Cardiac muscle cell (in vitro differentiated cells and primary cell): Measurements from ENCODE around the gene TGFB1. TPM values are rescaled to one million over a fixed set of nuclear protein-coding genes. Genes with fewer than 3 reads are reported as not detected.
A peak's percentile ranks its signal among the peaks of the same experiment; 100 is the strongest.

Experiments used
- DNase-seq, 2 donors: peaks; one replicate each; pipeline versions ENCODE4 v3.0.0 to v3.0.0-alpha.2; 2010 to 2017; ENCODE audit warnings: low read depth in 1 of 2, low spot score in 1 of 2
- H3K27ac ChIP-seq: fragments of 200-600 bp; sonication (generic); 2 replicates; pipeline ENCODE4 v1.5.1; 2016
- H3K27me3 ChIP-seq: fragments of 200-600 bp; sonication (generic); 2 replicates; pipeline ENCODE4 v1.6.0; 2016; ENCODE audit warnings: control low read depth
- H3K36me3 ChIP-seq: fragments of 200-600 bp; sonication (generic); 2 replicates; pipeline ENCODE4 v1.5.1; 2016; ENCODE audit warnings: control low read depth
- H3K4me1 ChIP-seq: fragments of 200-600 bp; sonication (generic); 2 replicates; pipeline ENCODE4 v1.8.1; 2017; ENCODE audit warnings: low read depth, mild to moderate bottlenecking, mixed run types
- H3K4me3 ChIP-seq: fragments of 200-600 bp; sonication (generic); 2 replicates; pipeline ENCODE4 v1.5.1; 2016; ENCODE audit warnings: mild to moderate bottlenecking
- H3K9me3 ChIP-seq: fragments of 200-600 bp; sonication (generic); 2 replicates; pipeline ENCODE4 v1.5.1; 2017; ENCODE audit warnings: low read depth, mild to moderate bottlenecking, control low read depth
- polyA plus RNA-seq: library from polyadenylated mRNA; unstranded; fragments of >200 nt; fragmentation: Nextera tagmentation; extraction: Ambion mirVana; gene quantifications from 2 replicates; pipeline ENCODE4 v1.2.1, GENCODE V29; 2016
- total RNA-seq: library from RNA; depleted of rRNA; stranded (reverse); fragments of >200 nt; gene quantifications from 2 replicates; pipeline ENCODE4 v1.2.3, GENCODE V29; 2016
- TF ChIP-seq, protein P1 (sequence below): IDR thresholded peaks from 2 replicates; pipeline ENCODE4 v1.5.1; 2012; ENCODE audit warnings: low read depth, mild to moderate bottlenecking, low read length

Gene TGFB1
- total and polyA plus RNA-seq, 2 experiments from 2014 or later, result 32.6 to 34.8 TPM

DNA sequence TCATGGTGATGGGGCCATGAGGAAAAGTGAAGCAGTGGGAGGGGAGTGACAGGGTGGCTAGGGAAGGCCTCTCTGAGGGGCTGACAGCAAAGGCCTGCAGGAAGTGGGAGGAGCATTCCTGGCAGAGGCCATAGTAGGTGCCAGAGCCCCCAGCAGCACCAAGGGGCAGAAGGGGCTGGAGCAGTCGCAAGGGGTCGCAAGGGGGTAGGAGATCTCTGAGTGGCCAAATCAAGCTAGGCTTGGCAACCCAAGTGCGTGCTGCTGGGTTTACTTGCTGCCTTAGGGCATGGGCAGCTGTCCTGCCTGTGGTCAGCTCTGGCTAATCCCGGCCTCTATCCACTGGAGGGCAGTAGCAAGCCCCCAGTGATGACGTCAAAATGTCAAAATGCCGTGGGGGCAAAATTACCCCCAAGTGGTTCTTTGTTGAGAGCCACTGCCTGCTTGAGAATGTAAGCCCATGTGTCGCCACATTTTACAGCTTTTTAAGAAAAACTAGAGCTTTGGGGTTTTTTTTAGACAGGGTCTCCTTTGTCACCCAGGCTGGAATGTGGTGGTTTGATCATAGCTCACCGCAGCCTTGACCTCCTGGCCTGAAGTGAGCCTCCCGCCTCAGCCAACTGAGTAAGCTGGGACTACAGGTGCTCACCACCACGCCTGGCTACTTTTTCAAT, 32.0 kb downstream of the TGFB1 start:
- Histone ChIP-seq H3K36me3 (peaks cover 12% of the 10 kb centered on the region), H3K4me3 (no peak overlapping the region), H3K4me1 (peaks cover 36% of the 10 kb centered on the region), H3K27me3 (no peaks in the 10 kb centered on the region), H3K9me3 (no peaks in the 10 kb centered on the region), H3K27ac (peak overlapping the region; percentile 84)
- TF ChIP-seq, protein P1, sequence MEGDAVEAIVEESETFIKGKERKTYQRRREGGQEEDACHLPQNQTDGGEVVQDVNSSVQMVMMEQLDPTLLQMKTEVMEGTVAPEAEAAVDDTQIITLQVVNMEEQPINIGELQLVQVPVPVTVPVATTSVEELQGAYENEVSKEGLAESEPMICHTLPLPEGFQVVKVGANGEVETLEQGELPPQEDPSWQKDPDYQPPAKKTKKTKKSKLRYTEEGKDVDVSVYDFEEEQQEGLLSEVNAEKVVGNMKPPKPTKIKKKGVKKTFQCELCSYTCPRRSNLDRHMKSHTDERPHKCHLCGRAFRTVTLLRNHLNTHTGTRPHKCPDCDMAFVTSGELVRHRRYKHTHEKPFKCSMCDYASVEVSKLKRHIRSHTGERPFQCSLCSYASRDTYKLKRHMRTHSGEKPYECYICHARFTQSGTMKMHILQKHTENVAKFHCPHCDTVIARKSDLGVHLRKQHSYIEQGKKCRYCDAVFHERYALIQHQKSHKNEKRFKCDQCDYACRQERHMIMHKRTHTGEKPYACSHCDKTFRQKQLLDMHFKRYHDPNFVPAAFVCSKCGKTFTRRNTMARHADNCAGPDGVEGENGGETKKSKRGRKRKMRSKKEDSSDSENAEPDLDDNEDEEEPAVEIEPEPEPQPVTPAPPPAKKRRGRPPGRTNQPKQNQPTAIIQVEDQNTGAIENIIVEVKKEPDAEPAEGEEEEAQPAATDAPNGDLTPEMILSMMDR, result peak; percentile 82
- DNase-seq, result peak; percentile 66 to 85

DNA sequence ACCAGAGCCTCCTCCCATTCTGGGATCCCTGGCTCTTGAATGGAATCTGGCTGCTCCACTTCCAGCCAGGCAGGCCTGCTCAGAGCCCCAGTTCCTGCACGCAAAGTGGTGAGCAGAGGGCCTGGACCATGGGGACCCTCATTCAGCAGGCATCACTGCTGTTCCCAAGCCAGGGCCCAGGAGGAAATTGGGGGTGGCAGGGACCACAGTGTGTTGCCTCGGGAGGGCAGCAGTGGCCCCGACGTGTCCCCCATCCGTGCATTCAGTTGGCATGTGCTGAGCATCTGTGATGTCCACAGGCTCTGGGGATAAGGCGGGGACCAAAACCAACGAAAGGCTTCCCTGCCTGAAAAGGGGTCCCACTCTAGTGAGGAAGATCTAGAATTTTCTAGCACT, 32.5 kb downstream of the TGFB1 start:
- peaks cover 17% of the 10 kb centered on the region for H3K36me3 ChIP-seq
- no peak for DNase-seq
- TF ChIP-seq, protein P1, result no peak
- no peaks in the 10 kb centered on the region for H3K27me3 ChIP-seq
- H3K27ac ChIP-seq, result peak overlapping the region; percentile 15
- no peaks in the 10 kb centered on the region for H3K9me3 ChIP-seq
- peaks cover 34% of the 10 kb centered on the region for H3K4me1 ChIP-seq
- H3K4me3 ChIP-seq, result no peak overlapping the region

DNA sequence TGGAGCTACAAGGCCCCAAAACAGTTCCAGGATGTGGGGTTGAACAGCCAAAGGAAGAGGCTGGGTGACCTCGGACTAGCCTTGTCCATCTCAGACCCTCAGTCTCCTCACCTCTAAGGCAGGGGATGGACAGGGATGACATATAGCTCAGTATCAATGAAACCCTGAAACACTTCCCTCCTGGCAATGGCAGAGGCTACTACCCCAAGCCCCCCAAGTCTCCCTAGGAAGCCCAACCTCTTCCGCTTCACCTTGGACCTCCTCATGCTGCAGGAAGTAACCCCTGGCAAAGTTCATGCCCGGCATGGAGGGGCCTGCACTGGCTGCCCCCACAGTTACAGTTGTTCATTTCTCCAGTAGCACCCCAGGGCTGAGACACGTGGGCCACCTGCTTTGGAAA, 33.2 kb downstream of the TGFB1 start:
- H3K4me1 ChIP-seq, result peaks cover 28% of the 10 kb centered on the region
- H3K36me3 ChIP-seq, result peaks cover 19% of the 10 kb centered on the region
- no peaks in the 10 kb centered on the region for H3K9me3 ChIP-seq
- no peaks in the 10 kb centered on the region for H3K27me3 ChIP-seq
- H3K4me3 ChIP-seq, result no peak overlapping the region
- TF ChIP-seq, protein P1, result no peak
- peak overlapping the region; percentile 15 for H3K27ac ChIP-seq
- DNase-seq, result no peak

DNA sequence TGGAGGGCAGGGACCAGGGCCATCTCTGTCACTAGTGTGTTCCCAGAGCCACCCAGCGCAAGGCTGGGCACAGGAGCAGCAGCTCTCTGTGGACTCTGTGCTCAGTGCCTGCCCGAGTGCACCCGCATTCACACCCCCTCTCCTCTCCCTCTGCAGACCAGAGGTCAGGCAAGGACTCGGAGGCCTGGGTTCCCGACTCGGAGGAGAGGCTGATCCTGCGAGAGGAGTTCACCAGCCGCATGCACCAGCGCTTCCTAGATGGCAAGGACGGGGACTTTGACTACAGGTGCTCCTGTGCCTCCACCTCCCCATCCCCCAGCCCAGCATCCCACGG, 33.6 kb downstream of the TGFB1 start:
- Histone ChIP-seq H3K4me3 (no peak overlapping the region), H3K9me3 (no peaks in the 10 kb centered on the region), H3K4me1 (peaks cover 26% of the 10 kb centered on the region), H3K27ac (no peak overlapping the region), H3K36me3 (peaks cover 19% of the 10 kb centered on the region), H3K27me3 (no peaks in the 10 kb centered on the region)
- no peak for DNase-seq
- TF ChIP-seq, protein P1, result no peak

DNA sequence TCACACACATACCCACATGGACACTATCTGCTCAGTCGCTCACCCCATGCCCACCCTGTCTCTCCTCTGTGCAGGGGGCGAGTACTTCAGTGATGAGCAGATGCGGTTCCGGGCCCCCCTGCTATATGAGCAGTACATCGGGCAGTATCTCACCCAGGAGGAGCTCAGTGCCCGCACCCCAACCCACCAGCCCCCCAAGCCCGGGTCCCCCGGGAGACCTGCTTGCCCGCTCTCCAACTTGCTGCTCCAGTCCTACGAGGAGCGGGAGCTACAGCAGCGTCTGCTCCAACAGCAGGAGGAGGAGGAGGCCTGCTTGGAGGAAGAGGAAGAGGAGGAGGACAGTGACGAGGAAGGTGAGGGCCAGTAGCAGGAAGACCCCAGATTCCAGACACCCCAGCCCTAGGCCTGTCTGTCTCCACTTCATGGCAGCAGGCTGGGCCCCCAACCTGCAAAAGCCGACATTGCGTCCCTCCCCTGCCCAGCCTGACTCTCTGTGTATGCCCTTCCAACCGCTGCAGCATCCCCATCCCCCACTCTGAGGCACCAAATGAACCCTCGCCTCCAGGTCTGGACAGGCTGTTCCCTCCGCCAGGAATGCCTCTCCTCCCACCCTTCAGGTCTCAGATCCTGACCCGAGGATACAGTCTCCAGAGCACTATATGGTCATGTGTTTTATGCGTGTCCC, 34.1 kb downstream of the TGFB1 start:
- TF ChIP-seq, protein P1, result no peak
- H3K4me3 ChIP-seq, result no peak overlapping the region
- no peak overlapping the region for H3K27ac ChIP-seq
- no peaks in the 10 kb centered on the region for H3K9me3 ChIP-seq
- peaks cover 19% of the 10 kb centered on the region for H3K36me3 ChIP-seq
- no peak for DNase-seq
- no peaks in the 10 kb centered on the region for H3K27me3 ChIP-seq
- peaks cover 21% of the 10 kb centered on the region for H3K4me1 ChIP-seq
